MV-4-11 (cell line): ENCODE data around the gene CKS1B.
"Not testable (repeated sequence)": the region's sequence is repeated elsewhere in the genome, so short reads cannot be mapped to it uniquely, and the experiment has no call there.

Experiments
- DNase-seq: peaks from one replicate; lab custom pipeline; 2025; lab: John Stamatoyannopoulos, UW

CKS1B gene

GRCh38 chr1:154964359-154964758 lies 10.1 kb upstream of the CKS1B start:
- DNase-seq: no peak

GRCh38 chr1:154966111-154966510 lies 8.4 kb upstream of the CKS1B start:
- no peak for DNase-seq

- DNase-seq: no peak
These were observed 7.0 kb upstream of the CKS1B start for GRCh38 chr1:154967331-154967950.

GRCh38 chr1:154968731-154969130 lies 5.8 kb upstream of the CKS1B start:
- DNase-seq: no peak

GRCh38 chr1:154969246-154969645 lies 5.2 kb upstream of the CKS1B start:
- no peak for DNase-seq

GRCh38 chr1:154969860-154970452 lies 4.5 kb upstream of the CKS1B start:
- DNase-seq: no peak

- DNase-seq: peak; percentile 53
These were observed 3.7 kb upstream of the CKS1B start, which contains the start of gene SHC1 for GRCh38 chr1:154970631-154971340. SHC1 (minus strand) TSS chr1:154970747; CDS start chr1:154970526, 221 bp downstream.

- DNase-seq: no peak
These were observed 3.0 kb upstream of the CKS1B start for GRCh38 chr1:154971341-154971998.

- DNase-seq: no peak
These were observed 2.3 kb upstream of the CKS1B start for GRCh38 chr1:154972213-154972516.

GRCh38 chr1:154972517-154973343 lies 1.8 kb upstream of the CKS1B start:
- no peak for DNase-seq

GRCh38 chr1:154973344-154974101 lies 958 bp upstream of the CKS1B start:
- peak; percentile 95 for DNase-seq

GRCh38 chr1:154974808-154975408 lies 427 bp downstream of the CKS1B start:
- peak; percentile 96 for DNase-seq

- peak; percentile 55 for DNase-seq
These were observed 1.1 kb downstream of the CKS1B start for GRCh38 chr1:154975409-154976059.

- not testable (repeated sequence) for DNase-seq
These were observed 3.3 kb downstream of the CKS1B start for GRCh38 chr1:154977762-154978161.

- DNase-seq: no peak
These were observed 3.9 kb downstream of the CKS1B start for GRCh38 chr1:154978360-154978759.

- DNase-seq: no peak
These were observed 7.9 kb downstream of the CKS1B start for GRCh38 chr1:154982341-154982740.

- DNase-seq: peak; percentile 100
These were observed 8.6 kb downstream of the CKS1B start, which contains the start of gene FLAD1 for GRCh38 chr1:154982897-154983648. FLAD1 (plus strand) TSS chr1:154983344; CDS start chr1:154983695, 351 bp downstream.

GRCh38 chr1:154983776-154984466 lies 9.4 kb downstream of the CKS1B start:
- no peak for DNase-seq

GRCh38 chr1:154986736-154987135 lies 12.3 kb downstream of the CKS1B start:
- DNase-seq: not testable (repeated sequence)
